Endothelial cell of umbilical vein (primary cell): Measurements from ENCODE around the gene TGM1. TPM values are rescaled to one million over a fixed set of nuclear protein-coding genes. Genes with fewer than 3 reads are reported as not detected.
A peak's percentile ranks its signal among the peaks of the same experiment; 100 is the strongest.

Source experiments
- BruUV-seq: library from RNA; stranded (reverse); fragments of 400-500 nt; replicated peaks from 2 replicates; lab custom pipeline; 2021; lab: Mats Ljungman, UMichigan
- CTCF ChIA-PET: fragments of 300-600, 350-600 bp; sonication (Branson Sonifier 250); formaldehyde crosslinking; loops from one replicate; lab custom pipeline; 2021; ENCODE audit warnings: antibody characterized with exemption, inconsistent platforms; lab: Charles Lee
- POLR2A ChIA-PET: fragments of 300-600, 350-600 bp; sonication (Branson Sonifier 250); formaldehyde crosslinking; loops from one replicate; lab custom pipeline; 2021; ENCODE audit warnings: antibody characterized with exemption, inconsistent platforms; lab: Charles Lee
- DNase-seq: peaks from one replicate; pipeline ENCODE4 v3.0.0-alpha.2; 2011; ENCODE audit warnings: low read depth, low spot score
- FAIRE-seq: peaks from 2 replicates; lab custom pipeline; 2011; peaks lifted over from hg19 to GRCh38; lab: Jason Lieb, UNC
- H2AFZ ChIP-seq: 2 replicates; pipeline ENCODE4 v1.6.0; 2012; ENCODE audit warnings: low read depth, low read length, control low read depth, inconsistent platforms
- H3K27ac ChIP-seq: 2 replicates; pipeline ENCODE4 v1.5.1; 2011; ENCODE audit warnings: low read depth, mild to moderate bottlenecking, control low read depth, low read length, moderate library complexity; ENCODE audit not compliant: insufficient read depth
- H3K27me3 ChIP-seq, 2 experiments: 2 replicates each; pipeline versions ENCODE4 v1.6.0 to v1.6.1; 2011; ENCODE audit warnings: low read length in 2 of 2, mixed read lengths in 1 of 2; ENCODE audit not compliant: control insufficient read depth in 2 of 2, insufficient read depth in 2 of 2
- H3K36me3 ChIP-seq, 2 experiments: 2 replicates in 1 of 2; 3 replicates in 1 of 2; pipeline ENCODE4 v1.5.1; 2011; ENCODE audit warnings: low read length in 2 of 2, mild to moderate bottlenecking in 1 of 2, moderate library complexity in 1 of 2; ENCODE audit not compliant: control insufficient read depth in 2 of 2, insufficient read depth in 2 of 2; ENCODE audit errors: extremely low read depth in 1 of 2
- H3K4me1 ChIP-seq: 3 replicates; pipeline ENCODE4 v1.5.1; 2011; ENCODE audit warnings: mild to moderate bottlenecking, low read length; ENCODE audit not compliant: control insufficient read depth, insufficient read depth; ENCODE audit errors: extremely low read depth
- H3K4me2 ChIP-seq: 2 replicates; pipeline ENCODE4 v1.6.1; 2011; ENCODE audit warnings: low read length, control low read depth, mixed read lengths; ENCODE audit not compliant: insufficient read depth
- H3K4me3 ChIP-seq, 3 experiments: fragments of 200-600 bp in 1 of 3; sonication (generic), shearing (Covaris generic) in 1 of 3; replicated peaks in 1 of 3; 2 replicates each; pipeline ENCODE4 v1.5.1; 2011 to 2016; ENCODE audit warnings: control low read depth in 3 of 3, low read length in 3 of 3, mild to moderate bottlenecking in 2 of 3, inconsistent platforms in 1 of 3, low read depth in 1 of 3, moderate library complexity in 1 of 3; ENCODE audit not compliant: insufficient read depth in 1 of 3
- H3K79me2 ChIP-seq: 2 replicates; pipeline ENCODE4 v1.6.0; 2012; ENCODE audit warnings: low read length, inconsistent platforms; ENCODE audit not compliant: control insufficient read depth, insufficient read depth
- H3K9ac ChIP-seq: replicated peaks from 2 replicates; pipeline ENCODE3; 2011; ENCODE audit warnings: low read length, control low read depth; ENCODE audit not compliant: insufficient read depth; ENCODE audit errors: extremely low read depth
- H3K9me1 ChIP-seq: replicated peaks from 3 replicates; pipeline ENCODE4 v1.6.0; 2011; ENCODE audit warnings: mild to moderate bottlenecking, low read length; ENCODE audit not compliant: control insufficient read depth, insufficient read depth; ENCODE audit errors: extremely low read depth
- H3K9me3 ChIP-seq: replicated peaks from 2 replicates; pipeline ENCODE4 v1.5.1; 2012; ENCODE audit warnings: low read length, inconsistent platforms; ENCODE audit not compliant: control insufficient read depth, insufficient read depth
- H4K20me1 ChIP-seq: replicated peaks from 2 replicates; pipeline ENCODE3; 2011; ENCODE audit warnings: mild to moderate bottlenecking, low read length; ENCODE audit not compliant: control insufficient read depth, insufficient read depth; ENCODE audit errors: extremely low read depth
- EZH2 ChIP-seq: IDR thresholded peaks from 2 replicates; pipeline ENCODE4 v1.6.1; 2012; ENCODE audit warnings: borderline replicate concordance, low read depth, mild to moderate bottlenecking, moderate library complexity, low read length, inconsistent platforms; ENCODE audit not compliant: severe bottlenecking
- FOS ChIP-seq: IDR thresholded peaks from 2 replicates; pipeline ENCODE4 v1.6.1; 2011; ENCODE audit warnings: mild to moderate bottlenecking, low read length, moderate library complexity, borderline replicate concordance; ENCODE audit not compliant: insufficient read depth
- GATA2 ChIP-seq: IDR thresholded peaks from 2 replicates; pipeline ENCODE4 v1.7.0; 2011; ENCODE audit warnings: low read depth, mild to moderate bottlenecking, moderate library complexity, mixed read lengths, low read length; ENCODE audit not compliant: insufficient read length, insufficient read depth
- JUN ChIP-seq: IDR thresholded peaks from 2 replicates; pipeline ENCODE4 v1.6.1; 2011; ENCODE audit warnings: borderline replicate concordance, low read depth; ENCODE audit not compliant: insufficient read length, insufficient read depth
- MYC ChIP-seq: IDR thresholded peaks from one replicate; pipeline ENCODE4 v1.6.1; 2011; ENCODE audit warnings: mild to moderate bottlenecking, low read depth, low read length
- POLR2A ChIP-seq: IDR thresholded peaks from 2 replicates; pipeline ENCODE4 v1.6.1; 2012; ENCODE audit warnings: low read depth, mild to moderate bottlenecking, control low read depth, low read length
- POLR2AphosphoS5 ChIP-seq: IDR thresholded peaks from 2 replicates; pipeline ENCODE4 v1.6.1; 2012; ENCODE audit warnings: low read depth, mild to moderate bottlenecking, control low read depth, low read length, moderate library complexity; ENCODE audit not compliant: insufficient read depth
- dilution Hi-C: fragments of 300-500 bp; cut with MboI; formaldehyde crosslinking; loops from one replicate; pipeline ENCODE4 v1.15.0; 2019; ENCODE audit warnings: low sequenced_read_pairs; ENCODE audit not compliant: extremely low pct_ligation_motif_present
- intact Hi-C: fragments of 100-400 bp; cut with micrococcal nuclease; formaldehyde crosslinking; loops from one replicate; pipeline ENCODE4 v1.10.0; 2022
- polyA plus RNA-seq, 4 experiments: library from polyadenylated mRNA; depleted of rRNA in 3 of 4; stranded (reverse) in 3 of 4; unstranded in 1 of 4; fragments of >200 nt; gene quantifications; 2 replicates each; pipeline versions ENCODE4 v1.2.1 to v1.2.3, GENCODE V29; 2011 to 2012; ENCODE audit warnings: missing spikeins in 1 of 4
- total RNA-seq: library from RNA; stranded (reverse); gene quantifications from 2 replicates; pipeline ENCODE4 v1.2.3, GENCODE V29; 2021
- TF ChIP-seq, protein P1 (sequence below): IDR thresholded peaks from 2 replicates; pipeline ENCODE4 v1.6.1; 2011; ENCODE audit not compliant: insufficient read depth, insufficient read length
- TF ChIP-seq, protein P2 (sequence below), 2 donors: IDR thresholded peaks; 1 replicate in 1 of 2; 2 replicates in 1 of 2; pipeline ENCODE4 v1.5.1; 2011; ENCODE audit warnings: low read length in 2 of 2, mild to moderate bottlenecking in 2 of 2, moderate library complexity in 2 of 2, control low read depth in 1 of 2, inconsistent platforms in 1 of 2, low read depth in 1 of 2; ENCODE audit not compliant: insufficient read depth in 1 of 2; ENCODE audit errors: extremely low read depth in 1 of 2

Gene TGM1
- total and polyA plus RNA-seq, 2 donors (not counting 3 experiments of a cell fraction or from before 2014, with no cell fraction given), result 1.0 to 3.4 TPM

DNA sequence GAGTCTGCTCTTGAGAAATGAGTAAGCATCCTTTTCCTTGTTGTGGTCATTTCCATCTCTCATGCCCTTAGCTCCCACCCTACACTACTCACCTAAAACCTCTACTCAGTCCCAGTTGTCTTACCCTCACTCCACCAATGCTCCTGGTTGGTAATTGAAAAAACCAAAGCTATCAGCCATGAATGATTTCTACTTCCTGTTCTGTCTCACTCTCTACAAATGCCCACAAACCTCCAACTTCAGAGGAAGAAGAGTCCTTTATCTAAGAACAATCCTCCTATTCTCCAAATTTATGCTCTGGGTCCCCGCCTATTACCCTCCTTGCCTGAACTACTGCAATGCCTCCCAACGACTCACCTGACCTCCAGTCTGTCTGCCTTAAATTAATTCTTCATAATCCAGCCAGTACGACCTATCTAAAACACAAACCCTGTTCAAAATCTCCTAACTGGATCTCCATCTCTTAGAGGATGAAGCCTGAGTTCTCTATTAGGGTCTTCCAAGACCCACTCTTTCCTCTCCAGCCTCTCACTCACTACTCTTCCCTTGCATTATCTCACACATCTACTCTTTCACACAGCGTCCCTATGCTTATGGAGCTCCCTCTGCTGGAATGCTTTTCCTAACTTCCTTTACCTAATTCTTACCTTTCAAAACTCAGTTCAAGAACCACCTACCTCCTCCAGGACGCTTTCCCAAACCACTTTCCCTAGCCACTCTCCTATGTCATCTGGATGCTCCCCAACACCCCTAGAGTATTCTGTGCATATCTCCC is 34.4 kb upstream of the TGM1 start:
- peaks cover 11% of the 10 kb centered on the region for H3K79me2 ChIP-seq
- BruUV-seq, result no TSS peak

More for the DNA sequence above, 34.4 kb upstream of the TGM1 start:
- Histone ChIP-seq H3K4me2 (no peak overlapping the region), H3K27me3 (no peaks in the 10 kb centered on the region), H2AFZ (no peak overlapping the region), H3K4me3 (no peak overlapping the region), H3K27ac (no peak overlapping the region), H3K36me3 (peaks cover 5 to 11% of the 10 kb centered on the region in 2 experiments), H3K4me1 (peaks cover 22% of the 10 kb centered on the region), H3K9me3 (no peaks in the 10 kb centered on the region), H4K20me1 (no peaks in the 10 kb centered on the region), H3K9ac (no peak overlapping the region), H3K9me1 (no peaks in the 10 kb centered on the region)
- ChIA-PET CTCF (interaction anchor here (0.7 to 5.5 kb wide), 30 partner anchors 12 to 284 kb away, joined by 3 to 199 read pairs (median 8); partner anchors contain the start of genes CHMP4A, CIDEB, IPO4 and IRF9), POLR2A (interaction anchor here (0.6 to 1.5 kb wide), 3 partner anchors 55 to 82 kb away, joined by 3 to 7 read pairs (median 3); partner anchors contain the start of genes MDP1 and TINF2)
- FAIRE-seq (no peak), DNase-seq (peak; percentile 40)
- intact Hi-C loops (loop anchor here (1.0 to 5.0 kb wide), 4 partner anchors 109 to 239 kb away; partner anchors contain the start of genes IPO4, IRF9, PSME2 and RNF31), dilution Hi-C loops (no loop called here)
- no peak for TF ChIP-seq EZH2
- TF ChIP-seq MYC, result no peak
- TF ChIP-seq, protein P1, sequence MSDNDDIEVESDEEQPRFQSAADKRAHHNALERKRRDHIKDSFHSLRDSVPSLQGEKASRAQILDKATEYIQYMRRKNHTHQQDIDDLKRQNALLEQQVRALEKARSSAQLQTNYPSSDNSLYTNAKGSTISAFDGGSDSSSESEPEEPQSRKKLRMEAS, result no peak
- no peak for TF ChIP-seq JUN
- TF ChIP-seq, protein P2, sequence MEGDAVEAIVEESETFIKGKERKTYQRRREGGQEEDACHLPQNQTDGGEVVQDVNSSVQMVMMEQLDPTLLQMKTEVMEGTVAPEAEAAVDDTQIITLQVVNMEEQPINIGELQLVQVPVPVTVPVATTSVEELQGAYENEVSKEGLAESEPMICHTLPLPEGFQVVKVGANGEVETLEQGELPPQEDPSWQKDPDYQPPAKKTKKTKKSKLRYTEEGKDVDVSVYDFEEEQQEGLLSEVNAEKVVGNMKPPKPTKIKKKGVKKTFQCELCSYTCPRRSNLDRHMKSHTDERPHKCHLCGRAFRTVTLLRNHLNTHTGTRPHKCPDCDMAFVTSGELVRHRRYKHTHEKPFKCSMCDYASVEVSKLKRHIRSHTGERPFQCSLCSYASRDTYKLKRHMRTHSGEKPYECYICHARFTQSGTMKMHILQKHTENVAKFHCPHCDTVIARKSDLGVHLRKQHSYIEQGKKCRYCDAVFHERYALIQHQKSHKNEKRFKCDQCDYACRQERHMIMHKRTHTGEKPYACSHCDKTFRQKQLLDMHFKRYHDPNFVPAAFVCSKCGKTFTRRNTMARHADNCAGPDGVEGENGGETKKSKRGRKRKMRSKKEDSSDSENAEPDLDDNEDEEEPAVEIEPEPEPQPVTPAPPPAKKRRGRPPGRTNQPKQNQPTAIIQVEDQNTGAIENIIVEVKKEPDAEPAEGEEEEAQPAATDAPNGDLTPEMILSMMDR (IDR thresholded peaks at IDR 0.05; ENCODE audit: extremely low read depth in 1 of 2, insufficient read depth in 1 of 2, low read depth in 1 of 2, low read length in 2 of 2), result peak; percentile 13 to 45
- no peak for TF ChIP-seq POLR2AphosphoS5
- TF ChIP-seq POLR2A, result no peak
- TF ChIP-seq FOS, result no peak
- peak; percentile 56 for TF ChIP-seq GATA2
